Measurements from ENCODE around the gene ADAMTS6. TPM values are rescaled to one million over a fixed set of nuclear protein-coding genes. Genes with fewer than 3 reads are reported as not detected.

The ADAMTS6 gene
- total and polyA plus RNA-seq, 11 donors = 0.28 to 4.3 (median 3.0) TPM

GRCh38 chr5:65248896-65249295 is 232.8 kb downstream of the ADAMTS6 start:
- 85 to 90% (median 89%) methylated on average over 4 of the region's 4 CpGs for WGBS, 4 donors
- no peak overlapping the region for H3K4me3 ChIP-seq
- H3K27ac ChIP-seq = no peak overlapping the region
- H3K27me3 ChIP-seq = no peaks in the 10 kb centered on the region
- no peak for TF ChIP-seq CTCF (IDR thresholded peaks at IDR 0.05)
- no peak for TF ChIP-seq POLR2A (IDR thresholded peaks at IDR 0.05)
- intact Hi-C loops (cut with DNase I) = no loop called here
- DNase-seq = no peak
- ATAC-seq = no peak
- H3K4me1 ChIP-seq = no peaks in the 10 kb centered on the region
- H3K9me3 ChIP-seq = no peaks in the 10 kb centered on the region
- H3K36me3 ChIP-seq = no peaks in the 10 kb centered on the region

GRCh38 chr5:65247594-65247993 is 234.1 kb downstream of the ADAMTS6 start:
- intact Hi-C loops (cut with DNase I) = no loop called here
- Histone ChIP-seq H3K36me3 (no peaks in the 10 kb centered on the region), H3K9me3 (no peaks in the 10 kb centered on the region), H3K4me1 (no peaks in the 10 kb centered on the region), H3K27ac (no peak overlapping the region), H3K27me3 (no peaks in the 10 kb centered on the region), H3K4me3 (no peak overlapping the region)
- DNase-seq (no peak), ATAC-seq (no peak)
- WGBS, 4 donors = 85 to 90% (median 88%) methylated on average over 2 of the region's 2 CpGs
- TF ChIP-seq POLR2A (IDR thresholded peaks at IDR 0.05) (no peak), CTCF (IDR thresholded peaks at IDR 0.05) (no peak)

GRCh38 chr5:65246741-65247140 is 235.0 kb downstream of the ADAMTS6 start:
- H3K4me1 ChIP-seq = no peaks in the 10 kb centered on the region
- intact Hi-C loops (cut with DNase I) = no loop called here
- no peak overlapping the region for H3K4me3 ChIP-seq
- TF ChIP-seq CTCF (IDR thresholded peaks at IDR 0.05) = no peak
- no peak for TF ChIP-seq POLR2A (IDR thresholded peaks at IDR 0.05)
- 78 to 92% (median 89%) methylated on average over 4 of the region's 4 CpGs for WGBS, 4 donors
- no peaks in the 10 kb centered on the region for H3K36me3 ChIP-seq
- no peak overlapping the region for H3K27ac ChIP-seq
- H3K9me3 ChIP-seq = no peaks in the 10 kb centered on the region
- DNase-seq (no peak), ATAC-seq (no peak)
- no peaks in the 10 kb centered on the region for H3K27me3 ChIP-seq

GRCh38 chr5:65244031-65244430 is 237.7 kb downstream of the ADAMTS6 start:
- Histone ChIP-seq H3K9me3 (no peaks in the 10 kb centered on the region), H3K27me3 (no peaks in the 10 kb centered on the region), H3K4me3 (no peak overlapping the region), H3K27ac (no peak overlapping the region), H3K4me1 (no peaks in the 10 kb centered on the region), H3K36me3 (no peaks in the 10 kb centered on the region)
- no peak for DNase-seq
- intact Hi-C loops (cut with DNase I) = no loop called here
- no peak for ATAC-seq
- WGBS, 4 donors = 79 to 85% (median 81%) methylated on average over 4 of the region's 4 CpGs
- TF ChIP-seq POLR2A (IDR thresholded peaks at IDR 0.05) = no peak
- no peak for TF ChIP-seq CTCF (IDR thresholded peaks at IDR 0.05)

Data from heart left ventricle (tissue), 16 donors.